HFFc6 (cell line): ENCODE measurements around the gene CDH13. TPM values are rescaled to one million over a fixed set of nuclear protein-coding genes. Genes with fewer than 3 reads are reported as not detected.

ENCODE experiments used
- DNase-seq: peaks from one replicate; pipeline ENCODE4 v3.0.0-alpha.2; 2018
- H3K27ac Mint-ChIP-seq: 2 replicates; pipeline ENCODE4 v1.8.0; 2020; ENCODE audit warnings: mild to moderate bottlenecking, mixed read lengths
- H3K27me3 Mint-ChIP-seq: 2 replicates; pipeline ENCODE4 v1.8.0; 2021; ENCODE audit warnings: mild to moderate bottlenecking, moderate library complexity, mixed read lengths; ENCODE audit not compliant: insufficient read depth
- H3K36me3 Mint-ChIP-seq: 2 replicates; pipeline ENCODE4 v1.8.0; 2021; ENCODE audit warnings: low read depth, mixed read lengths
- H3K4me1 Mint-ChIP-seq: 2 replicates; pipeline ENCODE4 v1.8.0; 2020; ENCODE audit warnings: low read depth, mixed read lengths
- H3K4me3 Mint-ChIP-seq: 2 replicates; pipeline ENCODE4 v1.8.0; 2020; ENCODE audit warnings: mild to moderate bottlenecking, moderate library complexity, mixed read lengths
- H3K9me3 Mint-ChIP-seq: 2 replicates; pipeline ENCODE4 v1.8.0; 2020; ENCODE audit warnings: mild to moderate bottlenecking, mixed read lengths
- total RNA-seq, 6 experiments: library from RNA; stranded (reverse); fragmentation: NEBNext Ultra II Directional; extraction: Animal tissue kit (Norgen Biotek cat#: 25700); gene quantifications; 2 replicates in 1 of 6; 3 replicates in 5 of 6; pipeline ENCODE4 v1.2.3, GENCODE V29; 2021
- TF ChIP-seq, protein P1 (sequence below): fragments of 200-600 bp; sonication (generic); IDR thresholded peaks from 2 replicates; pipeline ENCODE4 v1.5.0; 2021; ENCODE audit warnings: antibody characterized with exemption, mild to moderate bottlenecking

CDH13 gene
- total RNA-seq, 6 experiments from 2014 or later: 3.6 to 14.7 (median 4.7) TPM

- Mint-ChIP-seq H3K36me3 (no peaks in the 10 kb centered on the region), H3K4me3 (no peak overlapping the region)
Observed at GRCh38 chr16:83713597-83713996, 1086.8 kb downstream of the CDH13 start.

DNA sequence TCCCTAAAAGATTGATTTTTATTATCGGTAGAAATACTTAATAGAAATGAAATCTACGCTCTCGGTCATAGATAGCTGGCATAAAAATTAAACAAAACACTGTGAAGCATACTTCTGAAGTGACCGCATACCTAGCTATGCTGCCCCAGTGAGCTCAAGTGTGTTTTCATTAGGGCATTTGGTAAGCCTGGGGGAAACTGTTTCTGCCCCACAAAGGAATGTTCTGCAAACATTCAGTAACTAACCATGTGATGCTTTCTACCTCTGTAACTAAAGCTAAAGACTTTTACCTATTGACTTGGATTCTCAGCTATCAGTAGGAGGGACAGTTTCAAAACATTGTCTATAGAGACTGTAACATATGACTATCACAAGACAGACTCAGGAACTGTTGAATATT lies 1087.5 kb downstream of the CDH13 start:
- H3K27ac Mint-ChIP-seq: no peak overlapping the region
- no peak overlapping the region for H3K4me3 Mint-ChIP-seq
- TF ChIP-seq, protein P1, sequence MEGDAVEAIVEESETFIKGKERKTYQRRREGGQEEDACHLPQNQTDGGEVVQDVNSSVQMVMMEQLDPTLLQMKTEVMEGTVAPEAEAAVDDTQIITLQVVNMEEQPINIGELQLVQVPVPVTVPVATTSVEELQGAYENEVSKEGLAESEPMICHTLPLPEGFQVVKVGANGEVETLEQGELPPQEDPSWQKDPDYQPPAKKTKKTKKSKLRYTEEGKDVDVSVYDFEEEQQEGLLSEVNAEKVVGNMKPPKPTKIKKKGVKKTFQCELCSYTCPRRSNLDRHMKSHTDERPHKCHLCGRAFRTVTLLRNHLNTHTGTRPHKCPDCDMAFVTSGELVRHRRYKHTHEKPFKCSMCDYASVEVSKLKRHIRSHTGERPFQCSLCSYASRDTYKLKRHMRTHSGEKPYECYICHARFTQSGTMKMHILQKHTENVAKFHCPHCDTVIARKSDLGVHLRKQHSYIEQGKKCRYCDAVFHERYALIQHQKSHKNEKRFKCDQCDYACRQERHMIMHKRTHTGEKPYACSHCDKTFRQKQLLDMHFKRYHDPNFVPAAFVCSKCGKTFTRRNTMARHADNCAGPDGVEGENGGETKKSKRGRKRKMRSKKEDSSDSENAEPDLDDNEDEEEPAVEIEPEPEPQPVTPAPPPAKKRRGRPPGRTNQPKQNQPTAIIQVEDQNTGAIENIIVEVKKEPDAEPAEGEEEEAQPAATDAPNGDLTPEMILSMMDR: no peak
- H3K4me1 Mint-ChIP-seq: no peaks in the 10 kb centered on the region
- peaks cover 1% of the 10 kb centered on the region for H3K27me3 Mint-ChIP-seq
- no peak for DNase-seq
- peaks cover 23% of the 10 kb centered on the region for H3K9me3 Mint-ChIP-seq
- no peaks in the 10 kb centered on the region for H3K36me3 Mint-ChIP-seq

More at GRCh38 chr16:83713597-83713996, 1086.8 kb downstream of the CDH13 start:
- no peak for DNase-seq
- TF ChIP-seq, protein P1: no peak
- H3K4me1 Mint-ChIP-seq: no peaks in the 10 kb centered on the region
- no peaks in the 10 kb centered on the region; the same call in 1 of the 2 replicates for H3K27me3 Mint-ChIP-seq
- peaks cover 26% of the 10 kb centered on the region for H3K9me3 Mint-ChIP-seq
- H3K27ac Mint-ChIP-seq: no peak overlapping the region

- H3K9me3 Mint-ChIP-seq: peaks cover 19% of the 10 kb centered on the region
- DNase-seq: no peak
- H3K4me1 Mint-ChIP-seq: no peaks in the 10 kb centered on the region
- no peak overlapping the region for H3K27ac Mint-ChIP-seq
- no peak overlapping the region for H3K4me3 Mint-ChIP-seq
- no peaks in the 10 kb centered on the region for H3K36me3 Mint-ChIP-seq
- TF ChIP-seq, protein P1: no peak
- H3K27me3 Mint-ChIP-seq: peaks cover 3% of the 10 kb centered on the region
Observed at GRCh38 chr16:83715217-83715920, 1088.6 kb downstream of the CDH13 start.

DNA sequence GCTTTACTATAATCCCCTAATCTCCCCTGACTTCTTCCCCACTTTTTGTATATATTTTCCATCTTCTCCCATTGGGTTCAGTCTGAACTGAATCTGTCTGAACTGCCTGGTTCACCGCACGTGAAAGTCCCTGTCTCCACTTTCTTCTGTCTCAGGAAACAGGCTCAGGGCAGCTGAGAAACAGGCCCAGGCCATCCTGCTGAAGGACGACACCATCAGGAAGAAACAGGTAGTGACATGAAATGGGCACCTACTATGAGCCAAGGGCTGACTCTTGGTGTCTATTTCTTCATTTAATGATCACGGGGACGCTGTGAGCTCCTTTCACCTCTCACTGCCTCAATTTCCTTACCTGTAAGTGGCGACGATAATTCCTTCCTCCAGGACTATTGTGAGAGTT lies 1090.5 kb downstream of the CDH13 start:
- TF ChIP-seq, protein P1: no peak
- no peak for DNase-seq
- H3K27me3 Mint-ChIP-seq: peaks cover 3% of the 10 kb centered on the region
- no peaks in the 10 kb centered on the region for H3K36me3 Mint-ChIP-seq
- H3K27ac Mint-ChIP-seq: no peak overlapping the region
- peaks cover 25% of the 10 kb centered on the region for H3K9me3 Mint-ChIP-seq
- no peak overlapping the region for H3K4me3 Mint-ChIP-seq
- H3K4me1 Mint-ChIP-seq: no peaks in the 10 kb centered on the region

GRCh38 chr16:83717814-83718213 lies 1091.0 kb downstream of the CDH13 start:
- Mint-ChIP-seq H3K36me3 (no peaks in the 10 kb centered on the region), H3K4me1 (no peaks in the 10 kb centered on the region), H3K27ac (no peak overlapping the region), H3K4me3 (no peak overlapping the region), H3K27me3 (peaks cover 3% of the 10 kb centered on the region), H3K9me3 (peaks cover 30% of the 10 kb centered on the region)
- no peak for DNase-seq
- TF ChIP-seq, protein P1: no peak
